WTC11 (cell line): ENCODE results near the gene PRKACA.

Experiments
- ATF2 ChIP-seq: sonication (generic); formaldehyde crosslinking; IDR thresholded peaks from 2 replicates; pipeline ENCODE4 v1.8.1; 2022; ENCODE audit warnings: low read depth, missing genetic modification reagents, borderline replicate concordance
- CREM ChIP-seq: sonication (generic); formaldehyde crosslinking; IDR thresholded peaks from 2 replicates; pipeline ENCODE4 v1.8.1; 2022; ENCODE audit warnings: mild to moderate bottlenecking, missing genetic modification reagents, moderate library complexity
- CTCF ChIP-seq: fragments of 200-600 bp; IDR thresholded peaks from 2 replicates; pipeline ENCODE4 v1.8.0; 2022; ENCODE audit warnings: antibody characterized with exemption
- E2F4 ChIP-seq: sonication (generic); formaldehyde crosslinking; IDR thresholded peaks from 2 replicates; pipeline ENCODE4 v1.8.1; 2022; ENCODE audit warnings: low read depth, mild to moderate bottlenecking, moderate library complexity, missing genetic modification reagents, borderline replicate concordance
- KAT7 ChIP-seq: sonication (generic); formaldehyde crosslinking; IDR thresholded peaks from 2 replicates; pipeline ENCODE4 v1.8.1; 2023; ENCODE audit warnings: missing genetic modification reagents, mild to moderate bottlenecking, borderline replicate concordance
- MAX ChIP-seq: sonication (generic); formaldehyde crosslinking; IDR thresholded peaks from 2 replicates; pipeline ENCODE4 v1.8.0; 2022; ENCODE audit warnings: mild to moderate bottlenecking, missing genetic modification reagents

- TF ChIP-seq ATF2 (CRISPR knock-in tag) (no peak), CTCF (no peak), CREM (no peak), MAX (CRISPR knock-in tag) (no peak), KAT7 (CRISPR knock-in tag) (no peak), E2F4 (CRISPR knock-in tag) (no peak)
These were observed 60.7 kb downstream of the PRKACA start for GRCh38 chr19:14056741-14057356.
